T47D (cell line): ENCODE data around the gene TUBGCP6.

Experiments
- DNase-seq, 2 experiments: peaks; one replicate each; pipeline versions ENCODE4 v3.0.0 to v3.0.0-alpha.2; 2011 to 2012; ENCODE audit warnings: low read depth in 1 of 2, low spot score in 1 of 2
- JUND ChIP-seq: IDR thresholded peaks from 2 replicates; pipeline ENCODE4 v1.6.1; 2012; ENCODE audit warnings: low read depth
- in situ Hi-C: cut with HindIII; loops from 2 replicates; pipeline ENCODE4 v1.10.0; 2016; ENCODE audit warnings: low sequenced_read_pairs, low pct_unique_long_range_greater_than_20kb

The TUBGCP6 gene

GRCh38 chr22:50284479-50284878 is 39.7 kb upstream of the TUBGCP6 start:
- in situ Hi-C loops, result no loop called here
- no peak for TF ChIP-seq JUND
- DNase-seq, result no peak

- DNase-seq, result no peak
- in situ Hi-C loops, result no loop called here
- TF ChIP-seq JUND, result no peak
Measured at GRCh38 chr22:50283821-50284220, 39.0 kb upstream of the TUBGCP6 start.

- TF ChIP-seq JUND, result peak; percentile 95
- DNase-seq, result peak; percentile 88 to 96
- in situ Hi-C loops, result no loop called here
Measured at GRCh38 chr22:50282361-50283155, 37.7 kb upstream of the TUBGCP6 start.

GRCh38 chr22:50281957-50282356 is 37.1 kb upstream of the TUBGCP6 start:
- in situ Hi-C loops, result no loop called here
- no peak for DNase-seq
- TF ChIP-seq JUND, result no peak

GRCh38 chr22:50281384-50281760 is 36.5 kb upstream of the TUBGCP6 start:
- TF ChIP-seq JUND, result no peak
- no peak for DNase-seq
- in situ Hi-C loops, result no loop called here

GRCh38 chr22:50280708-50281383 is 36.0 kb upstream of the TUBGCP6 start:
- in situ Hi-C loops, result no loop called here
- DNase-seq, result no peak
- TF ChIP-seq JUND, result no peak

GRCh38 chr22:50280022-50280707 is 35.3 kb upstream of the TUBGCP6 start:
- no peak for TF ChIP-seq JUND
- in situ Hi-C loops, result no loop called here
- no peak for DNase-seq

- in situ Hi-C loops, result no loop called here
- no peak for TF ChIP-seq JUND
- DNase-seq, result no peak
Measured at GRCh38 chr22:50278956-50279619, 34.3 kb upstream of the TUBGCP6 start.

GRCh38 chr22:50278461-50278860 is 33.6 kb upstream of the TUBGCP6 start:
- in situ Hi-C loops, result no loop called here
- no peak for DNase-seq
- TF ChIP-seq JUND, result no peak

- DNase-seq, result no peak
- no peak for TF ChIP-seq JUND
- in situ Hi-C loops, result no loop called here
Measured at GRCh38 chr22:50277761-50278160, 32.9 kb upstream of the TUBGCP6 start.

- peak in 1 of 2 experiments; percentile 78 for DNase-seq
- no peak for TF ChIP-seq JUND
- in situ Hi-C loops, result no loop called here
Measured at GRCh38 chr22:50276143-50276542, 31.3 kb upstream of the TUBGCP6 start.

- no peak for TF ChIP-seq JUND
- DNase-seq, result no peak
- in situ Hi-C loops, result no loop called here
Measured at GRCh38 chr22:50275181-50276055, 30.6 kb upstream of the TUBGCP6 start.
